ENCODE measurements around the gene GMPS. TPM values are rescaled to one million over a fixed set of nuclear protein-coding genes. Genes with fewer than 3 reads are reported as not detected.
A peak's percentile ranks its signal among the peaks of the same experiment; 100 is the strongest.
"Not testable (repeated sequence)": the region's sequence is repeated elsewhere in the genome, so short reads cannot be mapped to it uniquely, and the experiment has no call there.

Gene GMPS
- total and polyA plus RNA-seq, 8 donors = 8.0 to 38.7 (median 30.2) TPM

DNA sequence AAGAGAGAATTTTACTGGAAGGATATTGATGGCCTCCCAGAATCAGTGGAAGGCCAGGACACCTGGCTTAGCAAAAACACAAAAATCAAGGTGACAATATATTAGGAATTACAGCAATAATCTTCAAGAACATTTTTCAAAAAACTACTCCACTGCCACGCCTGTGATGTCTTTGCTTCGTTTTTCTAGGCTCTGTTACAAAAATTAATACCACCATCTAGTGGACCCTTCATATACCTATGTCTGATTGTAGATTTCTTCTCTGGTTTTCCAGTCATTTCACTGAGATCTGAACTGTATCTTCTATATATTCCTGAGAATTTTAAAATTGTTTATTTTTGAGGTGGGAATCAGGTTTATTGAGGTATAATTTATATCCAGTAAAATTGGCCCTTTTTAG, 10.6 kb upstream of the GMPS start:
- Histone ChIP-seq H3K36me3 (no peaks in the 10 kb centered on the region), H3K9me3 (no peaks in the 10 kb centered on the region), H3K4me1 (no peaks in the 10 kb centered on the region), H3K27ac (no peak overlapping the region), H3K4me3 (no peak overlapping the region), H3K27me3 (no peaks in the 10 kb centered on the region)
- 2 to 3% methylated on average over 2 of the region's 2 CpGs for WGBS, 2 donors
- ATAC-seq (peak; percentile 65 to 90 (median 78)), DNase-seq (no peak), FAIRE-seq (no peak)
- intact Hi-C loops (cut with DNase I) = loop anchor here in 1 of 3 donors (10.0 kb wide), 2 partner anchors 55 to 105 kb away; partner anchors contain the start of gene C3orf33
- TF ChIP-seq, protein P1, sequence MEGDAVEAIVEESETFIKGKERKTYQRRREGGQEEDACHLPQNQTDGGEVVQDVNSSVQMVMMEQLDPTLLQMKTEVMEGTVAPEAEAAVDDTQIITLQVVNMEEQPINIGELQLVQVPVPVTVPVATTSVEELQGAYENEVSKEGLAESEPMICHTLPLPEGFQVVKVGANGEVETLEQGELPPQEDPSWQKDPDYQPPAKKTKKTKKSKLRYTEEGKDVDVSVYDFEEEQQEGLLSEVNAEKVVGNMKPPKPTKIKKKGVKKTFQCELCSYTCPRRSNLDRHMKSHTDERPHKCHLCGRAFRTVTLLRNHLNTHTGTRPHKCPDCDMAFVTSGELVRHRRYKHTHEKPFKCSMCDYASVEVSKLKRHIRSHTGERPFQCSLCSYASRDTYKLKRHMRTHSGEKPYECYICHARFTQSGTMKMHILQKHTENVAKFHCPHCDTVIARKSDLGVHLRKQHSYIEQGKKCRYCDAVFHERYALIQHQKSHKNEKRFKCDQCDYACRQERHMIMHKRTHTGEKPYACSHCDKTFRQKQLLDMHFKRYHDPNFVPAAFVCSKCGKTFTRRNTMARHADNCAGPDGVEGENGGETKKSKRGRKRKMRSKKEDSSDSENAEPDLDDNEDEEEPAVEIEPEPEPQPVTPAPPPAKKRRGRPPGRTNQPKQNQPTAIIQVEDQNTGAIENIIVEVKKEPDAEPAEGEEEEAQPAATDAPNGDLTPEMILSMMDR (IDR thresholded peaks at IDR 0.05) = peak in 2 of 4 donors; percentile 18

DNA sequence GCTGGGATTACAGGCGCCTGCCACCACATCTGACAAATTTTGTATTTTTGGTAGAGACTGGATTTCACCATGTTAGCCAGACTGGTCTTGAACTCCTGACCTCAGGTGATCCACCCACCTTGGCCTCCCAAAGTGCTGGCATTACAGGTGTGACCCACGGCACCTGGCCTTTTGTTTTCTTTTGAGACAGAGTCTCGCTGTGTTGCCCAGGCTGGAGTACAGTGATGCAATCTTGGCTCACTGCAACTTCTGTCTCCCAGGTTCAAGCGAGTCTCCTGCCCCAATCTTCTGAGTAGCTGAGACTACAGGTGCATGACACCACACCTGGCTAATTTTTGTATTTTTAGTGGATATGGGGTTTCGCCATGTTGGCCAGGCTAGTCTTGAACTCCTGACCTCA, 10.0 kb upstream of the GMPS start:
- H3K36me3 ChIP-seq, ATAC-seq, H3K9me3 ChIP-seq, DNase-seq, H3K27me3 ChIP-seq, H3K4me3 ChIP-seq, H3K4me1 ChIP-seq, H3K27ac ChIP-seq, FAIRE-seq: not testable (repeated sequence)
- 62 to 69% methylated on average over 5 of the region's 5 CpGs for WGBS, 2 donors
- intact Hi-C loops (cut with DNase I) = loop anchor here in 1 of 3 donors (10.0 kb wide), 2 partner anchors 56 to 106 kb away; partner anchors contain the start of gene C3orf33

DNA sequence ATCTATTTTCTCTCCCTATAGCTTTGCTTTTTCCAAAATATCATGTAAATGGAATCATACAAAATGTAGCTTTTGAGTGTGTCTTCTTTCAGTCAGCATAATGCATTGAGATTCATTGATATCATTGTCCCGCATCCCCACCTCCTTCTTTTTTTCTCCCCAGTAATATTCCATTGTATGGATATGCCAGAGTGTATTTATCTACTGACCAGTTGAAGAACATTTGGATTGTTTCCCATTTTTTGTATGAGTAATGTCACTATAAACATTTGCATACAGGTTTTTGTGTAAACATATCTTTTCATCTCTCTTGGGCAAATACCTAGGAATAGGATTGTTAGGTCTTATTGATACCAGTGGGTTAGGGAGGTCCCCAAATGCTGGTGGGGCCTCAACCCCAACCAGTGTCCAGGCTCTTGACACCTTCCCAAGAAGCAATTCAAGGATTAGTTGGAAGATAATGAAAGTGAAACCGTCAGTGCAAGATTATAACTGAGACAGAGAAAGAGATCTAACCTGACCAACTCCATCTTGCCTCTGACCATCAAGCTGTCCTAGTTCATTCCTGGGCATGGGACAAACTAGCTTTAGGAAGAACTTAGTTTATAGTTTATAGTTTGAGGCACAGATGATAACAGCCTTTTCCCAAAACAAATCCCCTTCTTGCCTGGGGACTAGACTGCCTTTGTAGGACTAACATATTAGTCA, 8.8 kb upstream of the GMPS start:
- 79 to 82% methylated on average over 2 of the region's 2 CpGs for WGBS, 2 donors
- H3K4me3 ChIP-seq = no peak overlapping the region
- TF ChIP-seq, protein P1 (IDR thresholded peaks at IDR 0.05) = no peak
- no peak overlapping the region for H3K27ac ChIP-seq
- H3K4me1 ChIP-seq = no peaks in the 10 kb centered on the region
- FAIRE-seq (no peak), DNase-seq (no peak), ATAC-seq (no peak)
- H3K36me3 ChIP-seq = no peaks in the 10 kb centered on the region
- intact Hi-C loops (cut with DNase I) = loop anchor here in 1 of 3 donors (10.0 kb wide), 2 partner anchors 57 to 107 kb away; partner anchors contain the start of gene C3orf33
- no peaks in the 10 kb centered on the region for H3K9me3 ChIP-seq
- H3K27me3 ChIP-seq = no peaks in the 10 kb centered on the region

DNA sequence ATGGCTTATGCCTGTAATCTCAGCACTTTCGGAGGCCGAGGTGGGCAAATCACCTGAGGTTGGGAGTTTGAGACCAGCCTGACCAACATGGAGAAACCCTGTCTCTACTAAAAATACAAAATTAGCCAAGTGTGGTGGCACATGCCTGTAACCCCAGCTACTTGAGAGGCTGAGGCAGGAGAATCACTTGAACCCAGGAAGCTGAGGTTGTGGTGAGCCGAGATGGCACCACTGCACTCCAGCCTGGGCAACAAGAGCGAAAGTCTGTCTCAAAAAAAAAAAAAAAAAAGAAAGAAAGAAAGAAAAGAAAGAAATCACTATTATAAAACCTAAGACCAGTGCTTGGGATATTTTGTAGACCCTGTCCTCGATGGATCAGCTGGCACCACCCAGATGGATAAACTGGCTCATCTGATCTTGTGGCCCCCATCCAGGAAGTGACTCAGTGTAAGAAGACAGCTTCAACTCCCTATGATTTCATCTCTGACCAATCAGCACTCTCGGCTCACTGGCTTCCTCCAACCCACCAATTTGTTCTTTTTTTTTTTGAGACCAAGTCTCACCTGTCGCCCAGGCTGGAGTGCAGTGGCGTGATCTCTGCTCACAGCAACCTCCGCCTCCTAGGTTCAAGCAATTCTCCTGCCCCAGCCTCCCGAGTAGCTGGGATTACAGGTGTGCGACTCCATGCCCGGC, 8.0 kb upstream of the GMPS start:
- intact Hi-C loops (cut with DNase I) = loop anchor here in 1 of 3 donors (10.0 kb wide), 2 partner anchors 58 to 108 kb away; partner anchors contain the start of gene C3orf33
- not testable (repeated sequence) for H3K27me3 ChIP-seq, H3K4me3 ChIP-seq, ATAC-seq, DNase-seq, H3K9me3 ChIP-seq, H3K4me1 ChIP-seq, H3K36me3 ChIP-seq, H3K27ac ChIP-seq, FAIRE-seq
- WGBS, 2 donors = 89 to 90% methylated on average over 12 of the region's 12 CpGs

DNA sequence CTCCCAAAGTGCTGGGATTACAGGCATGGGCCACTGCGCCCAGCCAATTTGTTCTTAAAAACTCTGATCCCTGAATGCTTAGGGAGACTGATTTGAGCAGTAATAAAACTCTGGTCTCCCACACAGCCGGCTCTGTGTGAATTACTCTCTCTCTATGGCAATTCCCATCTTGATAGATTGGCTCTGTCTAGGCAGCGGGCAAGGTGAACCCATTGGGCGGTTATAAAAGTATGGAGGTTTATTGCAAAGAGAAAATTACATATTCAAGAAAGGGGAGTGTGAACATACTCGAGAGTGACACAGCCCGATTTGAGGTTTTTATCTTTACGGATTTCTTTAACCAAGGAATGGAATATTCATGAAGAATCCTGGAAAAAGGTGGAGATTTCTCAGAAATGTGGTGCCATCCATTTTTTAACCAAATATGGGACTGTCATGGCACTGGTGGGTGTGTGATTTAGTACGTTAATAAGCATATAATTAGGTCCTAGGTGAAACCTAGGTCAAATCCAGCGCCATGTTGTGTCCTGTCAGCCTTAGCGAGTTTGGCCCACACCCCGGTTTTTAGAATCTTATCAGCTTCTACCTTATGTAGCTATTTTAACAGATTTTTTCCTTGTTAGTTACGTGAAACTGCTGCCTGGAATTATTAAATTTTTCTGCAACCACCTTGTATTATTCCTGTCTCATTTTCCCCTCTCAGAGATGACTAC, 7.2 kb upstream of the GMPS start:
- TF ChIP-seq, protein P1 (IDR thresholded peaks at IDR 0.05) = no peak
- Histone ChIP-seq H3K4me3 (no peak overlapping the region), H3K27me3 (no peaks in the 10 kb centered on the region), H3K36me3 (no peaks in the 10 kb centered on the region), H3K27ac (no peak overlapping the region), H3K9me3 (no peaks in the 10 kb centered on the region), H3K4me1 (no peaks in the 10 kb centered on the region)
- intact Hi-C loops (cut with DNase I) = loop anchor here in 1 of 3 donors (10.0 kb wide), 2 partner anchors 58 to 108 kb away; partner anchors contain the start of gene C3orf33
- ATAC-seq (no peak), FAIRE-seq (no peak), DNase-seq (no peak)
- 75 to 77% methylated on average over 12 of the region's 12 CpGs for WGBS, 2 donors

Measured in pancreas (tissue), 10 donors.